Spleen (tissue), 11 donors: ENCODE measurements around the gene LPAR3. TPM values are rescaled to one million over a fixed set of nuclear protein-coding genes. Genes with fewer than 3 reads are reported as not detected.

ENCODE experiments used
- DNase-seq: peaks from one replicate; pipeline ENCODE4 v3.0.0-alpha.2; 2020
- H3K27ac ChIP-seq, 8 donors: fragments of 200-600 bp; sonication (generic) in 7 of 8; 1 replicate in 4 of 8; 2 replicates in 4 of 8; pipeline versions ENCODE4 v1.5.0 to v1.8.0; 2016 to 2021; ENCODE audit warnings: inconsistent platforms in 4 of 8, mild to moderate bottlenecking in 4 of 8, moderate library complexity in 1 of 8
- H3K27me3 ChIP-seq, 7 donors: fragments of 200-600 bp; sonication (generic) in 6 of 7; replicated peaks in 1 of 7; 1 replicate in 4 of 7; 2 replicates in 3 of 7; pipeline versions ENCODE4 v1.5.0 to v1.8.0; 2016 to 2021; ENCODE audit warnings: inconsistent platforms in 3 of 7, mild to moderate bottlenecking in 1 of 7
- H3K36me3 ChIP-seq, 6 donors: fragments of 200-600 bp; sonication (generic) in 5 of 6; 1 replicate in 4 of 6; 2 replicates in 2 of 6; pipeline versions ENCODE4 v1.5.0 to v1.8.0; 2016 to 2021; ENCODE audit warnings: inconsistent platforms in 2 of 6
- H3K4me1 ChIP-seq, 6 donors: fragments of 200-600 bp; sonication (generic) in 5 of 6; 1 replicate in 3 of 6; 2 replicates in 3 of 6; pipeline versions ENCODE4 v1.5.0 to v1.8.0; 2016 to 2021; ENCODE audit warnings: inconsistent platforms in 3 of 6
- H3K4me3 ChIP-seq, 8 donors: fragments of 200-600 bp; sonication (generic) in 7 of 8; 1 replicate in 4 of 8; 2 replicates in 4 of 8; pipeline versions ENCODE4 v1.5.0 to v1.8.0; 2016 to 2021; ENCODE audit warnings: inconsistent platforms in 4 of 8, mild to moderate bottlenecking in 4 of 8, moderate library complexity in 2 of 8
- H3K9me3 ChIP-seq, 8 donors: fragments of 200-600 bp; sonication (generic) in 7 of 8; 1 replicate in 4 of 8; 2 replicates in 4 of 8; pipeline versions ENCODE4 v1.5.0 to v1.8.0; 2016 to 2021; ENCODE audit warnings: inconsistent platforms in 4 of 8
- CTCF ChIP-seq, 11 experiments: fragments of 200-600 bp in 7 of 11; fragments of 450-650 bp in 4 of 11; sonication (generic) in 4 of 11; IDR thresholded peaks in 8 of 11; conservative IDR thresholded peaks in 3 of 11; 1 replicate in 7 of 11; 2 replicates in 4 of 11; pipeline versions ENCODE4 v1.4.0 to v1.8.0; 2016 to 2021; ENCODE audit warnings: antibody characterized with exemption in 11 of 11, inconsistent platforms in 4 of 11, mild to moderate bottlenecking in 1 of 11
- POLR2A ChIP-seq, 3 donors: fragments of 450-650 bp; IDR thresholded peaks; one replicate each; pipeline ENCODE4 v1.5.1; 2017; ENCODE audit warnings: antibody characterized with exemption in 3 of 3, mild to moderate bottlenecking in 1 of 3
- POLR2AphosphoS5 ChIP-seq, 3 donors: sonication (generic); formaldehyde crosslinking; IDR thresholded peaks; one replicate each; pipeline ENCODE4 v1.5.1; 2017; ENCODE audit warnings: antibody characterized with exemption in 3 of 3
- WGBS, 5 donors: extraction: QIAGEN DNeasy Blood & Tissue Kit in 3 of 5; methylation state at CpG; one replicate each; pipeline versions ENCODE4 v1.1.5 to v1.1.7; 2013 to 2018; 5-methylcytosine and 5-hydroxymethylcytosine counted together
- intact Hi-C: fragments of 100-400 bp; cut with DNase I; formaldehyde crosslinking; loops from one replicate; pipeline ENCODE4 v1.15.0; 2023; ENCODE audit warnings: low total_unique reads
- polyA plus RNA-seq, 3 donors: library from polyadenylated mRNA; stranded (reverse); fragments of 200-250 nt; gene quantifications; one replicate each; pipeline ENCODE4 v1.2.1, GENCODE V29; 2013
- total RNA-seq, 7 donors: library from RNA; depleted of rRNA in 3 of 7; stranded (reverse); fragments of >200 nt in 3 of 7; fragmentation: NEBNext Ultra II Directional in 4 of 7; extraction: Animal tissue kit (Norgen Biotek cat#: 25700) in 4 of 7; gene quantifications; one replicate each; pipeline versions ENCODE4 v1.1.0 to v1.2.1, GENCODE V29; 2016 to 2021
- donor health status: healthy with polysubstance abuse.
- donor health status: DM: no; HTN: no; CAD: no; lungs with moderate emphysema.
- donor health status: DM: no; HTN: no; CAD: no.
- donor health status: Bipolar disorder and iron deficiency.
- donor health status: healthy.
- donor health status: DM: no; HTN: no; CAD: no.
- donor health status: DM: yes; HTN: yes; CAD: no.

The LPAR3 gene
- total and polyA plus RNA-seq, 10 donors: 0.03 to 0.85 (median 0.31) TPM

- no peak for DNase-seq
- intact Hi-C loops: no loop called here
- no peaks in the 10 kb centered on the region for H3K36me3 ChIP-seq
- no peak overlapping the region for H3K27ac ChIP-seq
- H3K9me3 ChIP-seq: no peaks in the 10 kb centered on the region
- H3K4me3 ChIP-seq: no peak overlapping the region
- no peak for TF ChIP-seq POLR2AphosphoS5 (IDR thresholded peaks at IDR 0.05)
- TF ChIP-seq CTCF (IDR thresholded peaks at IDR 0.05 in 8 of 11, conservative IDR thresholded peaks at IDR 0.05 in 3 of 11): no peak
- 84 to 91% (median 86%) methylated on average over 9 to 16 of the region's 16 CpGs for WGBS, 5 donors
- peaks cover 0 to 4% (median 0%) of the 10 kb centered on the region in 7 donors for H3K27me3 ChIP-seq
- peaks cover 0 to 9% (median 0%) of the 10 kb centered on the region in 6 donors for H3K4me1 ChIP-seq
These were observed 118.1 kb downstream of the LPAR3 start for GRCh38 chr1:84774669-84775534.

- no peak for TF ChIP-seq CTCF (IDR thresholded peaks at IDR 0.05 in 8 of 11, conservative IDR thresholded peaks at IDR 0.05 in 3 of 11)
- no peak for TF ChIP-seq POLR2A (IDR thresholded peaks at IDR 0.05)
- no peak for TF ChIP-seq POLR2AphosphoS5 (IDR thresholded peaks at IDR 0.05)
- intact Hi-C loops: no loop called here
- H3K4me3 ChIP-seq: no peak overlapping the region
- H3K9me3 ChIP-seq: no peaks in the 10 kb centered on the region
- H3K27ac ChIP-seq: no peak overlapping the region
- H3K4me1 ChIP-seq: peaks cover 0 to 6% (median 0%) of the 10 kb centered on the region in 6 donors
- WGBS, 5 donors: 74 to 83% (median 77%) methylated on average over 4 of the region's 4 CpGs
- DNase-seq: no peak
- peaks cover 0 to 5% (median 0%) of the 10 kb centered on the region in 7 donors for H3K27me3 ChIP-seq
- no peaks in the 10 kb centered on the region for H3K36me3 ChIP-seq
These were observed 119.0 kb downstream of the LPAR3 start for GRCh38 chr1:84773933-84774497.

GRCh38 chr1:84773195-84773594 lies 119.8 kb downstream of the LPAR3 start:
- Histone ChIP-seq H3K36me3 (no peaks in the 10 kb centered on the region), H3K9me3 (no peaks in the 10 kb centered on the region), H3K27ac (no peak overlapping the region), H3K4me3 (no peak overlapping the region), H3K27me3 (peaks cover 0 to 5% (median 0%) of the 10 kb centered on the region in 7 donors), H3K4me1 (peaks cover 0 to 6% (median 0%) of the 10 kb centered on the region in 6 donors)
- intact Hi-C loops: no loop called here
- 79 to 89% (median 83%) methylated on average over 6 of the region's 6 CpGs for WGBS, 5 donors
- DNase-seq: no peak
- no peak for TF ChIP-seq CTCF (IDR thresholded peaks at IDR 0.05 in 8 of 11, conservative IDR thresholded peaks at IDR 0.05 in 3 of 11)
- no peak for TF ChIP-seq POLR2A (IDR thresholded peaks at IDR 0.05)
- no peak for TF ChIP-seq POLR2AphosphoS5 (IDR thresholded peaks at IDR 0.05)

GRCh38 chr1:84772428-84772943 lies 120.5 kb downstream of the LPAR3 start:
- DNase-seq: no peak
- Histone ChIP-seq H3K4me3 (no peak overlapping the region), H3K4me1 (peaks cover 0 to 6% (median 0%) of the 10 kb centered on the region in 6 donors), H3K36me3 (no peaks in the 10 kb centered on the region), H3K27me3 (peaks cover 0 to 5% (median 0%) of the 10 kb centered on the region in 7 donors), H3K9me3 (no peaks in the 10 kb centered on the region), H3K27ac (no peak overlapping the region)
- TF ChIP-seq CTCF (IDR thresholded peaks at IDR 0.05 in 8 of 11, conservative IDR thresholded peaks at IDR 0.05 in 3 of 11) (peak; percentile 31 to 92 (median 80)), POLR2AphosphoS5 (IDR thresholded peaks at IDR 0.05) (no peak)
- 19 to 29% (median 23%) methylated on average over 6 of the region's 6 CpGs for WGBS, 5 donors
- intact Hi-C loops: no loop called here
